HG03039 (cell line): ENCODE data around the gene EID2B.

Experiments used
- ATAC-seq: cut with Tn5 transposase; IDR thresholded peaks from one replicate; pipeline ENCODE4 v1.9.1; 2021; ENCODE audit warnings: mild to moderate bottlenecking, moderate library complexity; ENCODE audit not compliant: unreplicated experiment

EID2B gene

GRCh38 chr19:39533003-39533512, 406 bp upstream of the EID2B start:
- peak; percentile 4 for ATAC-seq

GRCh38 chr19:39531834-39532232, 819 bp downstream of the EID2B start:
- ATAC-seq: no peak

GRCh38 chr19:39525205-39525604, 7.4 kb downstream of the EID2B start:
- no peak for ATAC-seq

DNA sequence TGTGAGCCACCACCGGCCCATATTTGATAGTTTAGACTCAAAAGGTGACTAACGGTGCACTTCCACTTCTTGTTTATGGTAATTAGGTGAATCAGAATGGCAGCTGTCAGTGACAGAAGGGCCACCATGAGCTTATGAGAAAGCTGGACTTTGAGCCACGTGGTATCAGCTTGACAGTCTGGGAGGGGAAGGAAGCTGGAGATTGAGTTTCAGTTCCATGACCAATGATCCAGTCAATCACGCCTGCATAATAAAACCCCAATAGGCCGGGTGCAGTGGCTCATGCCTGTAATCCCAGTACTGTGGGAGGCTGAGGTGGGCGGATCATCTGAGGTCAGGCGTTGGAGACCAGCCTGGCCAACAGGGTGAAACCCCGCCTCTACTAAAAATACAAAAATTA, 8.2 kb downstream of the EID2B start:
- no peak for ATAC-seq

DNA sequence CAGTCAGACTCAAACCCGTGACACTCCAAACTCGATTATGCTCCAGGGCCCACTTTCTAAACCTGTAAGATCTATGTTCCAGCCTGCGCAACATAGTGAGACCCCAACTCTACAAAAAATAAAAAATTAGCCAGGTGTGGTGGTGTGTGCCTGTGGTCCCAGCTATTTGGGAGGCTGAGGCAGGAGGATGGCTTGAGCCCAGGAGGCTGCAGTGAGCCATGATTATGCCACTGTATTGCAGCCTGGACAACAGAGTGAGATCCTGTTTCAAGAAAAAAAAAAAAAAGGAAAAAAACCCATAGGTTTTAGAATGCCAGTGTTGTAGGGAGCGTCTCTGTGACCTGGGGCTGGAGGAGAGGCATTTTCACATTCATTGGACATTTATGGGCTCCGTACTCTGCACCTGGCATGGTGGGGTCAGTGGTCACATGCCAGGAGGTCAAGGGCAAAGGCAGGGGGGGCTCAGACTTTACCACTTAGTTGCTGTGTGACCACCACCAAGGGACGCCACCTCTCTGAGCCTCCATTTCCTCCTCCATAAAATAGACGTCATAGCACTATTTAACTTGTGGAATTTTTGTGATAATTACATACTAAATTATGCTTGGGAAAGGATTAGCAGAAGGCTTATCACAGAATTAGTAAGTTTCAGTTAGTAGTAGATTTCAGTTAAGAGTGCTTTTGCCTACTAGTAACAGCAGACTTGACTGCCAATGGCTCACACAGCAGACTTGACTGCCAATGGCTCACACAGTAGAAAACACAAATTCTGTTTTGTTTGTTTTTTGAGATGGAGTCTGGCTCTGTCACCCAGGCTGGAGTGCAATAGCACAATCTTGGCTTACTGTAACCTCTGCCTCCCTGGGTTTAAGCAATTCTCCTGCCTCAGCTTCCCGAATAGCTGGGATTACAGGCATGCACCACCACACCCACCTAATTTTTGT, 11.8 kb downstream of the EID2B start:
- no peak for ATAC-seq

DNA sequence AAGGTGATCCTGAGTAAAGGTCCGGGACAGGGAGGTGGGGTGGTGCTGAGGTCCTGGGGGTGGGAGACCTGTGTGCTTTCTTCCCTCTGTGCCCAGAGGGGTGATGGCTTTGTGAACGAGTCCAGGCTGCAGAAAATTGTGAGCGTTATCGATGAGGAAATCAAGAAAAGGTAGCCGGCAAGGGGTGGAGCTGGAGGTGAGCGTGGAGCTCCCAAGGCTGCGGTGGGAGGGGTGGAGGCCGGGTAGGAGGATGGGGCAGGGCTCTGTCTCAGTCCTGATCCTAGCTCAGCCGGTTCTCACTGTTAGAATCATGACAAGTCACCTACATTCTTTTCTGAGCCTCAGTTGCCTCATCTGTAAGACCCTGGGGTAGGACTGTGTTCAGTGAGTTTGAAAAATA, 13.7 kb downstream of the EID2B start:
- ATAC-seq: no peak

DNA sequence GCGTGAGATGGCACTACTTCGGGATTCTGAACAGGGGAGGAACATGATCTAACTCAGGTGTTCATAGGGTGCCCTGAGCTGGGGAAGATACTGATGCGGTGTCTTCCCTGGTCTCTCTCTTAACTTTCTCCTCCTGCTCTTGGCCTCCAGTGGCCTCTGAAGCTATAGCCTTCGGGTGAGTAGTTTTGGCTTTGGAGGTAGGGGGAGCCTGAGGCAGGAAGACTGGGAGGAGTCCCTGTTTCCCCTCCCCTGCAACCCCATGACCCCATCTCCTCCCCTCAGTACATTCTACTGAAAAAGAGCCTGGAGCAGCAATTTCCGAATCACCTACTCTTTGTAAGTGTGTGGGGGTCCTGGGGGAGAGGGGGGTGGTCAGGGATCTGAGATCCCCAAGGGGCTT, 14.2 kb downstream of the EID2B start:
- no peak for ATAC-seq

DNA sequence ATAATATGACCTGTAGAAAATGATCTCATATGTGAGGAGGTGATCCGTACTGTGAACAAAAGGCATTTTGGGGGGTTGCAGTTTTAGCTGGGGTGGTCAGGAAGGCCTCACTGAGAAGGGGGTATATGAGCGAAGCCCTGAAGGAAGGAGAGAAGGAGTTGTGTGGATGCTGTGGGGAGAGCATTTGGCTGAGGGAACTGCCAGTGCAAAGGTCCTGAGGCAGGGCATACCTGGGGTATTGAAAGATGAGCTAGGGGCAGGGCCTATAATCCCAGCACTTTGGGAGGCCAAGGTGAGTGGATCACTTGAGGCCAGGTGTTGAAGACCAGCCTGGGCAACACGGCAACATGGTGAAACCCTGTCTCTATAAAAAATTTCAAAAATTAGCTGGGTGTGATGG, 15.2 kb downstream of the EID2B start:
- no peak for ATAC-seq

DNA sequence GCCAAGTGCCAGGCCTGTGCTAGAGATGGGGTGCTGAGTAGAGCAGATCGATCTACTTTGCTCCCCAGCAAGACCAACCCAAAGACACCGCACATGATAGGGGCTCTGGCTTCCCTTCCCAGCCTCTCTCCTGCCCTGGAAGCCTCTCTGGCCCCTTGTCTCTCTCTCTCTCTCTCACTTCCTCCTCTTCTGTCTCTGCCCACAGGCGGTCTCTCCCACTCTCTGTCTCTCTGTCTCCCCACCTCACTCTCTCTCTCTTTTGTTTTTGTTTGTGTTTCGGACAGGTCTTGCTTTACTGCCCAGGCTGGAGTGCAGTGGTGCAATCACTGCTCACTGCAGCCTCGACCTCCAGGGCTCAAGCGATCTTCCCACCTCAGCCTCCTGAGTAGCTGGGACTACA, 16.4 kb downstream of the EID2B start:
- no peak for ATAC-seq

- ATAC-seq: no peak
Measured at GRCh38 chr19:39515551-39516191, 17.0 kb downstream of the EID2B start.

- ATAC-seq: no peak
Measured at GRCh38 chr19:39514840-39515550, 17.7 kb downstream of the EID2B start, which contains the start of gene SELENOV. Gene SELENOV (plus strand): TSS chr19:39515139. CDS start chr19:39515213, 74 bp downstream.

GRCh38 chr19:39512988-39513387, 19.7 kb downstream of the EID2B start:
- ATAC-seq: no peak

- ATAC-seq: no peak
Measured at GRCh38 chr19:39509233-39509632, 23.4 kb downstream of the EID2B start.

DNA sequence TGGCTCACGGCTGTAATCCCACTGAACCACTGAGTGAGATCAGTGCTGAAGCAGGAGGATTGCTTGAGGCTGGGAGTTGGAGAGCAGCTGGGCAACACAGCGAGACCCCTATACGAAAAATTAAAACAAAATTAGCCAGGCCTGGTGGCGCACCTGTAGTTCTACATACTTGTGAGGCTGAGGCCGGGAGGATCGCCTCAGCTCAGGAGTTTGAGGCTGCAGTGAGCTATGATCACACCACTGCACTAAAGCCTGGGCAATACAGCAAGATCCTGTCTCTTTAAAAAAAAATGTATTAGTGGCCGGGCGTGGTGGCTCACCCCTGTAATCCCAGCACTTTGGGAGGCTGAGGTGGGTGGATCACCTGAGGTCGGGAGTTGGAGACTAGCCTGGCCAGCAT, 24.0 kb downstream of the EID2B start:
- ATAC-seq: no peak

DNA sequence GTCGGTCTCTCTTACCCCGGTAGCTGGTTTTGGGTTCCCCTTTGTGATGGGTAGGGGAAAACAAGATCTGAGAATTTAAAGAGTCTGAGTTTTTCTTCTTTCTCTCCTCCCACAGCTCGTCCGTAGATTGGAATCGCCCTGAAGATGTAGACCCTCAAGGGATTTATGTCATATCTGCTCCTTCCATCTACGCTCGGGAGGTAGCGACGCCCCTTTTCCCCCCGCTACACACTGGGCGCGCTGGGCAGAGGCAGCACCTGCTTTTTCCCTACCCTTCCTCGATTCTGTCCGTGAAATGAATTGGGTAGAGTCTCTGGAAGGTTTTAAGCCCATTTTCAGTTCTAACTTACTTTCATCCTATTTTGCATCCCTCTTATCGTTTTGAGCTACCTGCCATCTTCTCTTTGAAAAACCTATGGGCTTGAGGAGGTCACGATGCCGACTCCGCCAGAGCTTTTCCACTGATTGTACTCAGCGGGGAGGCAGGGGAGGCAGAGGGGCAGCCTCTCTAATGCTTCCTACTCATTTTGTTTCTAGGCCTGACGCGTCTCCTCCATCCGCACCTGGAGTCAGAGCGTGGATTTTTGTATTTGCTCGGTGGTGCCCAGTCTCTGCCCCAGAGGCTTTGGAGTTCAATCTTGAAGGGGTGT, 24.8 kb downstream of the EID2B start:
- no peak for ATAC-seq

GRCh38 chr19:39506944-39507714, 25.5 kb downstream of the EID2B start:
- no peak for ATAC-seq

DNA sequence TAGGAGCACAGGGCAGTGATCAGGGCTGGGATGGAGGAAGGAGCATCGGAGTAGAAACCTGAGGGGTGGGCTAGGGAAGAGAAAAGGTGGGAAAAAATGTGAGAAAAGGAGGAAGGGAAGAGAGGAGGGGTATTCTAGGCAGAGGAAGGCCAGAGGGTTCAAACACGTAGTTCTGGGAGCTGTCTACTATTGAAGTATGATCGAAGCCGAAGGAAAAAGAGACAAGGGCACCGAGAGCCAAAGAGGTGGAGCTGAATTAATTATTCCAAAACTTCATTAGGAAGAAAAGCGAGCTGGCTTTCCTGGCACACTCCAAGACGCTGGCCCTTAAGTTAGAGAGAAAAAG, 26.1 kb downstream of the EID2B start:
- no peak for ATAC-seq

DNA sequence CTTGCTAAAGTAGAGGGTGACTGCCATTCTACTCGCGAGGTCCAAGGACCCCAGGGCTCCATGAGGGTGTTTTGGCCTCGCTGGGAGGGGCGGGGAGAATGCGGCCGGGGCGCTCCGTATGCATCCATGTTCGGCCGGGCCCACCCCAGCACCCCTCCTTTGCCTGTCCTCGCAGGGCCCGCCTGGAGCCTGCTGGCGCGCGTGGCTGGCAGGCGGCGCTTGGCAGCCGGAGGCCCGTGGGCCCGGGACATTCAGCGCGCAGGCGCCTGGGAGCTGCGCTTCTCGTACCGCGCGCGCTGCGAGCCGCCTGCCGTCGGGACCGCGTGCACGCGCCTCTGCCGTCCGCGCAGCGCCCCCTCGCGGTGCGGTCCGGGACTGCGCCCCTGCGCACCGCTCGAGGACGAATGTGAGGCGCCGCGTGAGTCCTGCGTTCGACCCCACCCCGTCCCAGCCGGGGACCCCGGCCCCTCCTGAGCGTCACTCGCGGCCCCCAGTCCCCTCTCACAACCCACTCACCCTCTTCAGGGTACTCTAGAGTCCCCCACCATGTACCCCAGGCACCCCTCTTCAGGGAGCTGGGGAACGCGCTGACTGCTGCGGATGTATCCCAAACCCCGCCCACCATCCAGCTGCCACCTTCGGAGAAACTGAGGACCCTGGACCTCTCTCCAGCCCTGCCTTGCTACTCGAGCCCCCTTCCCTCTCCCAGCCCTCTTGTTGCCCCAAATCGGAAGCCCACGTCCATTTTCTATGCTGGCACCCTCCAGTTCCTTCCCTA, 29.8 kb downstream of the EID2B start:
- no peak for ATAC-seq

GRCh38 chr19:39501340-39501739, 31.3 kb downstream of the EID2B start:
- ATAC-seq: no peak
